A549 (cell line): ENCODE data around the gene RAB11FIP4. TPM values are rescaled to one million over a fixed set of nuclear protein-coding genes. Genes with fewer than 3 reads are reported as not detected.

ENCODE experiments used
- ATAC-seq, 2 experiments: fragments of 200-7000 bp in 1 of 2; fragments of >200 bp in 1 of 2; cut with Nextera tagmentation in 1 of 2; cut with Tn5 transposase in 1 of 2; 3 replicates each; pipeline versions ENCODE4 v1.8.0 to v1.9.1; 2018 to 2020; ENCODE audit warnings: mild to moderate bottlenecking in 1 of 2, moderate library complexity in 1 of 2
- CTCF ChIA-PET: fragments of 300-600 bp; sonication (Branson Sonifier 250); formaldehyde crosslinking; extraction: SDS; loops from one replicate; lab custom pipeline; 2021; ENCODE audit warnings: antibody characterized with exemption, inconsistent platforms; lab: Yijun Ruan, JAX
- POLR2A ChIA-PET: fragments of 350-600 bp; formaldehyde crosslinking; extraction: SDS; loops from one replicate; lab custom pipeline; 2021; ENCODE audit warnings: antibody characterized with exemption, inconsistent platforms; lab: Yijun Ruan, JAX
- DNase-seq, 2 experiments: peaks; one replicate each; pipeline versions ENCODE4 v3.0.0 to v3.0.0-alpha.2; 2011 to 2016; ENCODE audit warnings: low read depth in 1 of 2, low spot score in 1 of 2
- FAIRE-seq: peaks from 2 replicates; lab custom pipeline; 2011; peaks lifted over from hg19 to GRCh38; lab: Jason Lieb, UNC
- H3K27ac ChIP-seq, 2 experiments: fragments of >200 bp; sonication (Bioruptor Twin); formaldehyde crosslinking; 3 replicates each; pipeline ENCODE4 v1.5.1; 2016 to 2017
- H3K4me1 ChIP-seq: fragments of >200 bp; sonication (Bioruptor Twin); formaldehyde crosslinking; 3 replicates; pipeline ENCODE4 v1.6.1; 2016
- H3K4me2 ChIP-seq: fragments of >200 bp; sonication (Bioruptor Twin); formaldehyde crosslinking; 3 replicates; pipeline ENCODE4 v1.6.1; 2016
- H3K4me3 ChIP-seq: fragments of >200 bp; sonication (Bioruptor Twin); formaldehyde crosslinking; 3 replicates; pipeline ENCODE4 v1.5.1; 2016
- H3K9me3 ChIP-seq: fragments of >200 bp; sonication (Bioruptor Twin); formaldehyde crosslinking; 3 replicates; pipeline ENCODE4 v1.6.1; 2016
- EHF ChIP-seq: fragments of 250-450 bp; sonication (Bioruptor Pico); IDR thresholded peaks from 2 replicates; pipeline ENCODE4 v1.5.0; 2020; ENCODE audit warnings: mild to moderate bottlenecking
- FOSB ChIP-seq: fragments of 250-450 bp; sonication (Bioruptor Pico); IDR thresholded peaks from 2 replicates; pipeline ENCODE4 v1.5.0; 2020; ENCODE audit warnings: mild to moderate bottlenecking, moderate library complexity
- FOSL2 ChIP-seq, 2 experiments: fragments of 450-650 bp in 1 of 2; fragments of >200 bp in 1 of 2; sonication (Bioruptor Twin) in 1 of 2; formaldehyde crosslinking; IDR thresholded peaks; 2 replicates each; pipeline versions ENCODE4 v1.5.0 to v1.6.1; 2016 to 2020; ENCODE audit warnings: mild to moderate bottlenecking in 1 of 2, moderate library complexity in 1 of 2
- FOXS1 ChIP-seq: fragments of 250-450 bp; sonication (Bioruptor Pico); IDR thresholded peaks from 2 replicates; pipeline ENCODE4 v1.5.0; 2020; ENCODE audit warnings: mild to moderate bottlenecking, moderate library complexity
- GATA3 ChIP-seq: IDR thresholded peaks from 2 replicates; pipeline ENCODE4 v1.6.1; 2012; ENCODE audit warnings: borderline replicate concordance
- HDAC2 ChIP-seq: fragments of 200-600 bp; sonication (generic); IDR thresholded peaks from 2 replicates; pipeline ENCODE4 v1.6.1; 2016
- HOXA7 ChIP-seq: fragments of 250-450 bp; sonication (Bioruptor Pico); IDR thresholded peaks from 2 replicates; pipeline ENCODE4 v1.5.0; 2020; ENCODE audit warnings: mild to moderate bottlenecking, moderate library complexity
- JUNB ChIP-seq: fragments of >200 bp; sonication (Bioruptor Twin); formaldehyde crosslinking; IDR thresholded peaks from 2 replicates; pipeline ENCODE4 v1.6.1; 2016
- NPAS2 ChIP-seq: fragments of 250-450 bp; sonication (Bioruptor Pico); IDR thresholded peaks from 2 replicates; pipeline ENCODE4 v1.8.0; 2022; ENCODE audit warnings: mild to moderate bottlenecking, moderate library complexity, borderline replicate concordance
- PHF8 ChIP-seq: fragments of 200-600 bp; sonication (generic); IDR thresholded peaks from 2 replicates; pipeline ENCODE4 v1.6.1; 2016; ENCODE audit warnings: low read depth, mild to moderate bottlenecking, antibody characterized with exemption, moderate library complexity, borderline replicate concordance
- POLR2AphosphoS2 ChIP-seq: conservative IDR thresholded peaks from 2 replicates; pipeline ENCODE4 v1.6.1; 2012; ENCODE audit warnings: low read length, improper control_type of control experiment, inconsistent platforms
- RAD21 ChIP-seq, 2 experiments: fragments of >200 bp in 1 of 2; sonication (Bioruptor Twin) in 1 of 2; formaldehyde crosslinking in 1 of 2; IDR thresholded peaks in 1 of 2; conservative IDR thresholded peaks in 1 of 2; 2 replicates in 1 of 2; 3 replicates in 1 of 2; pipeline ENCODE4 v1.6.1; 2012 to 2018; ENCODE audit warnings: inconsistent platforms in 1 of 2
- RCOR1 ChIP-seq: fragments of 150-350 bp; IDR thresholded peaks from 2 replicates; pipeline ENCODE4 v1.6.1; 2014; ENCODE audit warnings: antibody characterized with exemption, low read length, low read depth
- RNF2 ChIP-seq: fragments of 200-600 bp; sonication (generic); IDR thresholded peaks from 2 replicates; pipeline ENCODE4 v1.6.1; 2016; ENCODE audit warnings: low read depth, mild to moderate bottlenecking, antibody characterized with exemption, moderate library complexity, borderline replicate concordance
- SREBF2 ChIP-seq: fragments of 450-650 bp; IDR thresholded peaks from 2 replicates; pipeline ENCODE4 v1.6.1; 2014; ENCODE audit warnings: mild to moderate bottlenecking, moderate library complexity
- ZC3H11A ChIP-seq: fragments of 450-650 bp; IDR thresholded peaks from 2 replicates; pipeline ENCODE4 v1.6.1; 2014; ENCODE audit warnings: antibody characterized with exemption, mild to moderate bottlenecking
- ZSCAN20 ChIP-seq: fragments of 250-450 bp; sonication (Bioruptor Pico); IDR thresholded peaks from 2 replicates; pipeline ENCODE4 v1.8.0; 2022; ENCODE audit warnings: mild to moderate bottlenecking, moderate library complexity
- WGBS: methylation state at CpG from one replicate; pipeline ENCODE4 v1.1.6; 2017; ENCODE audit errors: missing lambda C conversion rate; 5-methylcytosine and 5-hydroxymethylcytosine counted together
- polyA plus RNA-seq, 4 experiments: library from polyadenylated mRNA; depleted of rRNA in 3 of 4; stranded (reverse); fragments of >200 nt; fragmentation: RNase III in 1 of 4; extraction: RNeasy Plus Mini Kit Qiagen cat#74134 plus additional on column Dnase treatment in 1 of 4; gene quantifications; 2 replicates in 3 of 4; 3 replicates in 1 of 4; pipeline ENCODE4 v1.2.3, GENCODE V29; 2011 to 2017
- TF ChIP-seq, protein P1 (sequence below): fragments of >200 bp; sonication (Bioruptor Twin); formaldehyde crosslinking; IDR thresholded peaks from 3 replicates; pipeline ENCODE4 v1.6.1; 2016
- TF ChIP-seq, protein P2 (sequence below): IDR thresholded peaks from 2 replicates; pipeline ENCODE4 v1.6.1; 2012
- TF ChIP-seq, protein P3 (sequence below): fragments of >200 bp; sonication (Bioruptor Twin); formaldehyde crosslinking; IDR thresholded peaks from 3 replicates; pipeline ENCODE4 v1.5.1; 2016
- TF ChIP-seq, protein P4 (sequence below): fragments of 250-450 bp; sonication (Bioruptor Pico); IDR thresholded peaks from 2 replicates; pipeline ENCODE4 v1.5.0; 2021; ENCODE audit warnings: mild to moderate bottlenecking, moderate library complexity, borderline replicate concordance

The RAB11FIP4 gene
- polyA plus RNA-seq, 2 of the 4 experiments (the other 2 are of a cell fraction), result 1.9 to 3.5 TPM

DNA sequence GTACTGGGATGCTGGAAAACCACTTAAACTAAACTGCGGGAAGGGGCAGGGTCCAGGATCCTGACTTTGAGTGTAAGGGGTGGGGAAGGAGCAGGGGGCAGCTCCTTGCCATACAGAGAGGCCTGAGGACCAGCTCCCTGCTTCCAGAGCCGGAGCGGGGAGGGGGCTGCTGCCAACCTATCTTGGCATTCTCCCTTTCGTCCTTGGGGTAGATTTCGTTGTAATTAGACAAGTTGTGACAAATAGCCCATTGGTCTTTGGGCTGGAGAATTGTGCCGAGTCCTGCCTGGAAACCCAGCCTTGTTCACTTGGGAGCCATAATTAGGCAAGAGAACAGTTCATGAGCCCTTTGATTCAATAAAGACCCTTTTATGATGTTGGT lies 175.5 kb downstream of the RAB11FIP4 start:
- no peak for TF ChIP-seq POLR2AphosphoS2
- TF ChIP-seq FOSL2 (IDR thresholded peaks at IDR 0.05), result no peak
- TF ChIP-seq FOSL2 (CRISPR knock-in tag; IDR thresholded peaks at IDR 0.05), result no peak
- no peak for TF ChIP-seq FOSB (CRISPR knock-in tag)
- ChIA-PET POLR2A (no interaction called here), CTCF (interaction anchor here (1.2 to 4.5 kb wide), 5 partner anchors 9 to 275 kb away, joined by 3 to 39 read pairs (median 4); no protein-coding TSS in a partner anchor)
- ATAC-seq (no peak), DNase-seq (no peak), FAIRE-seq (no peak)
- H3K4me2 ChIP-seq, result no peak overlapping the region
- no peak overlapping the region for H3K27ac ChIP-seq
- no peak overlapping the region for H3K4me3 ChIP-seq
- H3K9me3 ChIP-seq, result no peaks in the 10 kb centered on the region
- WGBS, result 97% methylated on average over 6 of the region's 6 CpGs
- peaks cover 26% of the 10 kb centered on the region for H3K4me1 ChIP-seq

DNA sequence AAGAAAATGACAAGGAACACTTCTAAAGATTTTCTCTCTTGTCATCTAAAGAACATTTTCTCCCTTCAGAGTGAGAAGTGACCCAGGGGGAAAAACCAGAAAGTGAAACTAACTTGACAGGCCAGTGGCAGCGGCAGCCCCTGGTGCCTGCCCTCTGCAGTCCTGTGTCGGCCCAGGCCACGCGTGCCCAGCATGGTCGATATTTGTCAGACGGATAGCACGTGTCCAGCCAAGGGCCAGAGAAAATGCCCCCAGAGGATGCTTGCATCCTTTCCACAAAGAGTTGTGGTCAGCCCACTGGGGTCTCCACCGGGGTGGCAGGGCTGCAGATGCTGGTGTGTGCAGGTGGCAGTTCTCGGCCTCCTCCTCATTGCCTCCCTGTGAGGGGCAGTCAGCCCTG lies 176.6 kb downstream of the RAB11FIP4 start:
- Histone ChIP-seq H3K27ac (no peak overlapping the region), H3K9me3 (no peaks in the 10 kb centered on the region), H3K4me1 (peaks cover 19% of the 10 kb centered on the region), H3K4me3 (no peak overlapping the region), H3K4me2 (no peak overlapping the region)
- CTCF ChIA-PET, result no interaction called here
- FAIRE-seq, result no peak
- WGBS, result 94% methylated on average over 9 of the region's 9 CpGs
- no peak for ATAC-seq
- no peak for DNase-seq
- POLR2A ChIA-PET, result no interaction called here
- TF ChIP-seq, protein P1, sequence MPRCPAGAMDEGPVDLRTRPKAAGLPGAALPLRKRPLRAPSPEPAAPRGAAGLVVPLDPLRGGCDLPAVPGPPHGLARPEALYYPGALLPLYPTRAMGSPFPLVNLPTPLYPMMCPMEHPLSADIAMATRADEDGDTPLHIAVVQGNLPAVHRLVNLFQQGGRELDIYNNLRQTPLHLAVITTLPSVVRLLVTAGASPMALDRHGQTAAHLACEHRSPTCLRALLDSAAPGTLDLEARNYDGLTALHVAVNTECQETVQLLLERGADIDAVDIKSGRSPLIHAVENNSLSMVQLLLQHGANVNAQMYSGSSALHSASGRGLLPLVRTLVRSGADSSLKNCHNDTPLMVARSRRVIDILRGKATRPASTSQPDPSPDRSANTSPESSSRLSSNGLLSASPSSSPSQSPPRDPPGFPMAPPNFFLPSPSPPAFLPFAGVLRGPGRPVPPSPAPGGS, result no peak
- TF ChIP-seq, protein P2, sequence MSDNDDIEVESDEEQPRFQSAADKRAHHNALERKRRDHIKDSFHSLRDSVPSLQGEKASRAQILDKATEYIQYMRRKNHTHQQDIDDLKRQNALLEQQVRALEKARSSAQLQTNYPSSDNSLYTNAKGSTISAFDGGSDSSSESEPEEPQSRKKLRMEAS, result no peak
- TF ChIP-seq FOXS1 (CRISPR knock-in tag) (no peak), RAD21 (conservative IDR thresholded peaks at IDR 0.05 in 1 of 2, IDR thresholded peaks at IDR 0.05 in 1 of 2) (no peak), GATA3 (no peak), ZC3H11A (no peak), RNF2 (no peak), NPAS2 (CRISPR knock-in tag) (no peak), ZSCAN20 (CRISPR knock-in tag) (no peak), RCOR1 (no peak), JUNB (no peak)
- TF ChIP-seq, protein P3, sequence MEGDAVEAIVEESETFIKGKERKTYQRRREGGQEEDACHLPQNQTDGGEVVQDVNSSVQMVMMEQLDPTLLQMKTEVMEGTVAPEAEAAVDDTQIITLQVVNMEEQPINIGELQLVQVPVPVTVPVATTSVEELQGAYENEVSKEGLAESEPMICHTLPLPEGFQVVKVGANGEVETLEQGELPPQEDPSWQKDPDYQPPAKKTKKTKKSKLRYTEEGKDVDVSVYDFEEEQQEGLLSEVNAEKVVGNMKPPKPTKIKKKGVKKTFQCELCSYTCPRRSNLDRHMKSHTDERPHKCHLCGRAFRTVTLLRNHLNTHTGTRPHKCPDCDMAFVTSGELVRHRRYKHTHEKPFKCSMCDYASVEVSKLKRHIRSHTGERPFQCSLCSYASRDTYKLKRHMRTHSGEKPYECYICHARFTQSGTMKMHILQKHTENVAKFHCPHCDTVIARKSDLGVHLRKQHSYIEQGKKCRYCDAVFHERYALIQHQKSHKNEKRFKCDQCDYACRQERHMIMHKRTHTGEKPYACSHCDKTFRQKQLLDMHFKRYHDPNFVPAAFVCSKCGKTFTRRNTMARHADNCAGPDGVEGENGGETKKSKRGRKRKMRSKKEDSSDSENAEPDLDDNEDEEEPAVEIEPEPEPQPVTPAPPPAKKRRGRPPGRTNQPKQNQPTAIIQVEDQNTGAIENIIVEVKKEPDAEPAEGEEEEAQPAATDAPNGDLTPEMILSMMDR, result no peak
- TF ChIP-seq, protein P4, sequence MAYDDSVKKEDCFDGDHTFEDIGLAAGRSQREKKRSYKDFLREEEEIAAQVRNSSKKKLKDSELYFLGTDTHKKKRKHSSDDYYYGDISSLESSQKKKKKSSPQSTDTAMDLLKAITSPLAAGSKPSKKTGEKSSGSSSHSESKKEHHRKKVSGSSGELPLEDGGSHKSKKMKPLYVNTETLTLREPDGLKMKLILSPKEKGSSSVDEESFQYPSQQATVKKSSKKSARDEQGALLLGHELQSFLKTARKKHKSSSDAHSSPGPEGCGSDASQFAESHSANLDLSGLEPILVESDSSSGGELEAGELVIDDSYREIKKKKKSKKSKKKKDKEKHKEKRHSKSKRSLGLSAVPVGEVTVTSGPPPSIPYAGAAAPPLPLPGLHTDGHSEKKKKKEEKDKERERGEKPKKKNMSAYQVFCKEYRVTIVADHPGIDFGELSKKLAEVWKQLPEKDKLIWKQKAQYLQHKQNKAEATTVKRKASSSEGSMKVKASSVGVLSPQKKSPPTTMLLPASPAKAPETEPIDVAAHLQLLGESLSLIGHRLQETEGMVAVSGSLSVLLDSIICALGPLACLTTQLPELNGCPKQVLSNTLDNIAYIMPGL, result no peak
- TF ChIP-seq, all 56 proteins: peak for 0

DNA sequence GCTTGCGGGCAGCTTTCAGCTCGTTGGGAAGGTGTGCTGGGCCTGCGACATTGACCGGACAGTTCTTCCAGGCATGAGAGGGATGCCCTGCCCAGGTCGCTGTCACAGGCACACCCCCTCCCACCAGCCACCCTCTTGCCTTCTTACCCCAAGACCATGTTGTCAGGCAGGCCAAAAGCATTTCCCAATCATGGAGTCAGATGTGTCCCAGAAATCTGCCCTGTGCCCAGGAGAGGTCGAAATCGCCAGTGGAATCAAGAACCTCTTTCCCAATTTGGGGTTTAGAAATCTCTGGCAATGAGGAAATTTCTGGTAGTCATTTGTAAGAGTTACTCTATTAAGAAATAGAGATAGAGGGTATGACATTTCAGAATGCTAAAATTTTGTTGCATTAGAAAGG lies 177.1 kb downstream of the RAB11FIP4 start:
- POLR2A ChIA-PET, result no interaction called here
- CTCF ChIA-PET, result no interaction called here
- TF ChIP-seq EHF (CRISPR knock-in tag) (no peak), PHF8 (no peak), SREBF2 (no peak), NPAS2 (CRISPR knock-in tag) (no peak), HDAC2 (no peak), RNF2 (no peak), HOXA7 (no peak)
- TF ChIP-seq, protein P1, result no peak
- no peak for DNase-seq
- no peak for ATAC-seq
- Histone ChIP-seq H3K4me2 (no peak overlapping the region), H3K27ac (no peak overlapping the region), H3K4me1 (peaks cover 19% of the 10 kb centered on the region), H3K9me3 (no peaks in the 10 kb centered on the region), H3K4me3 (no peak overlapping the region)
- WGBS, result 93% methylated on average over 7 of the region's 7 CpGs
- no peak for FAIRE-seq
